SU-DHL-6 (cell line): ENCODE measurements around the gene BDKRB2.

ENCODE experiments used
- EZH2phosphoT487 ChIP-seq: fragments of 200-600 bp; sonication (generic), shearing (Covaris generic); conservative IDR thresholded peaks from 2 replicates; pipeline ENCODE4 v1.6.1; 2018; ENCODE audit warnings: mild to moderate bottlenecking, antibody characterized with exemption, low read length, moderate library complexity, mixed read lengths
- TF ChIP-seq, protein P1 (sequence below): fragments of 200-600 bp; sonication (generic); IDR thresholded peaks from one replicate; pipeline ENCODE4 v1.5.1; 2017; ENCODE audit warnings: antibody characterized with exemption, mild to moderate bottlenecking, low read length, moderate library complexity; ENCODE audit not compliant: insufficient read depth, poor library complexity, severe bottlenecking

DNA sequence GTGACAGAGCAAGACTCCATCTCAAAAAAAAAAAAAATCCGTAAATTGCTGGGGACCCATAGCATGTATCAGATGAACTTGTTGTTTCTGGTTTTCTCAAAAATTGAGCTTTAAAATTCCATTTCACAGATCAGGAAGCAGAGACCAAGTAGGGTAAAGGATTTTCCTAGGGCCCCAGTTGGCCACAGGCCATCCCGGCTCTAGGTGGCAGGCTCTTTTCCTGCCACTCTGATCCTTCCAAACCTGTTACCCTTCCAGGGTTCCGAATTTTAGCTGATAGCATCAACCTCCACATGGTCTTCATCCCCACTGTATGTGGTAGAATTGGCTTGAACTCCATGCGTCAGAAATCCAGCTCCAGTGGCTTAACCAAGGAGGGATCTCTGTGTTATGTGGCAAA is 36.1 kb upstream of the BDKRB2 start:
- TF ChIP-seq, protein P1, sequence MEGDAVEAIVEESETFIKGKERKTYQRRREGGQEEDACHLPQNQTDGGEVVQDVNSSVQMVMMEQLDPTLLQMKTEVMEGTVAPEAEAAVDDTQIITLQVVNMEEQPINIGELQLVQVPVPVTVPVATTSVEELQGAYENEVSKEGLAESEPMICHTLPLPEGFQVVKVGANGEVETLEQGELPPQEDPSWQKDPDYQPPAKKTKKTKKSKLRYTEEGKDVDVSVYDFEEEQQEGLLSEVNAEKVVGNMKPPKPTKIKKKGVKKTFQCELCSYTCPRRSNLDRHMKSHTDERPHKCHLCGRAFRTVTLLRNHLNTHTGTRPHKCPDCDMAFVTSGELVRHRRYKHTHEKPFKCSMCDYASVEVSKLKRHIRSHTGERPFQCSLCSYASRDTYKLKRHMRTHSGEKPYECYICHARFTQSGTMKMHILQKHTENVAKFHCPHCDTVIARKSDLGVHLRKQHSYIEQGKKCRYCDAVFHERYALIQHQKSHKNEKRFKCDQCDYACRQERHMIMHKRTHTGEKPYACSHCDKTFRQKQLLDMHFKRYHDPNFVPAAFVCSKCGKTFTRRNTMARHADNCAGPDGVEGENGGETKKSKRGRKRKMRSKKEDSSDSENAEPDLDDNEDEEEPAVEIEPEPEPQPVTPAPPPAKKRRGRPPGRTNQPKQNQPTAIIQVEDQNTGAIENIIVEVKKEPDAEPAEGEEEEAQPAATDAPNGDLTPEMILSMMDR = no peak
- TF ChIP-seq EZH2phosphoT487 = no peak
